CD4-positive, alpha-beta T cell treated with Interferon gamma for 1 hour (primary cell): ENCODE results near the gene VIM.

Experiments used
- DNase-seq: peaks from one replicate; pipeline ENCODE4 v3.0.0-alpha.2; 2020

Gene VIM

GRCh38 chr10:17228091-17229015 is at the start of gene VIM:
Gene VIM, plus strand, starts transcription at chr10:17228241. Its CDS starts 1,182 bp downstream, at chr10:17229423.
- DNase-seq, result peak; percentile 89

GRCh38 chr10:17179002-17179401 is 49.0 kb upstream of the VIM start:
- DNase-seq, result no peak

GRCh38 chr10:17181110-17181509 is 46.9 kb upstream of the VIM start:
- DNase-seq, result no peak

- DNase-seq, result no peak
These were observed 46.3 kb upstream of the VIM start for GRCh38 chr10:17181751-17182150.

GRCh38 chr10:17183110-17183509 is 44.9 kb upstream of the VIM start:
- no peak for DNase-seq

- DNase-seq, result no peak
These were observed 42.2 kb upstream of the VIM start for GRCh38 chr10:17185873-17186272.

GRCh38 chr10:17188644-17189172 is 39.3 kb upstream of the VIM start:
- DNase-seq, result no peak

GRCh38 chr10:17190602-17191001 is 37.4 kb upstream of the VIM start:
- DNase-seq, result no peak

GRCh38 chr10:17195083-17195482 is 33.0 kb upstream of the VIM start:
- no peak for DNase-seq

GRCh38 chr10:17196045-17196444 is 32.0 kb upstream of the VIM start:
- DNase-seq, result no peak

- DNase-seq, result no peak
These were observed 31.5 kb upstream of the VIM start for GRCh38 chr10:17196573-17196972.

- no peak for DNase-seq
These were observed 28.7 kb upstream of the VIM start for GRCh38 chr10:17199351-17199804.

GRCh38 chr10:17200001-17200911 is 27.8 kb upstream of the VIM start:
- DNase-seq, result no peak

GRCh38 chr10:17200912-17201793 is 26.9 kb upstream of the VIM start, which contains the start of gene TRDMT1:
Gene TRDMT1, minus strand, starts transcription at chr10:17201672. Its CDS starts 38 bp downstream, at chr10:17201634.
- DNase-seq, result peak; percentile 81

GRCh38 chr10:17201794-17202116 is 26.3 kb upstream of the VIM start:
- DNase-seq, result no peak

- DNase-seq, result no peak
These were observed 25.5 kb upstream of the VIM start for GRCh38 chr10:17202506-17202905.

- DNase-seq, result no peak
These were observed 25.0 kb upstream of the VIM start for GRCh38 chr10:17202999-17203398.

- no peak for DNase-seq
These were observed 24.6 kb upstream of the VIM start for GRCh38 chr10:17203416-17203815.

- peak; percentile 67 for DNase-seq
These were observed 21.8 kb upstream of the VIM start for GRCh38 chr10:17206210-17206709.

GRCh38 chr10:17208476-17208875 is 19.6 kb upstream of the VIM start:
- no peak for DNase-seq

- no peak for DNase-seq
These were observed 18.7 kb upstream of the VIM start for GRCh38 chr10:17209302-17209701.

- DNase-seq, result no peak
These were observed 18.2 kb upstream of the VIM start for GRCh38 chr10:17209881-17210280.
